Ascending aorta (tissue), 2 donors: Measurements from ENCODE around the gene CBR3. TPM values are rescaled to one million over a fixed set of nuclear protein-coding genes. Genes with fewer than 3 reads are reported as not detected.

Experiments used
- DNase-seq, 2 donors: peaks; one replicate each; pipeline ENCODE4 v3.0.0-alpha.2; 2019; ENCODE audit warnings: low spot score in 2 of 2
- H3K27ac ChIP-seq, 2 donors: fragments of 200-600 bp; sonication (generic); one replicate each; pipeline ENCODE4 v1.5.1; 2016 to 2017; ENCODE audit warnings: mild to moderate bottlenecking in 1 of 2
- H3K27me3 ChIP-seq: fragments of 200-600 bp; sonication (generic); one replicate; pipeline ENCODE4 v1.5.1; 2017
- H3K36me3 ChIP-seq, 2 donors: fragments of 200-600 bp; sonication (generic); one replicate each; pipeline ENCODE4 v1.5.1; 2016
- H3K4me1 ChIP-seq, 2 donors: fragments of 200-600 bp; sonication (generic); one replicate each; pipeline ENCODE4 v1.5.1; 2016 to 2017; ENCODE audit warnings: mild to moderate bottlenecking in 1 of 2
- H3K4me3 ChIP-seq, 2 donors: fragments of 200-600 bp; sonication (generic); one replicate each; pipeline ENCODE4 v1.5.1; 2016 to 2017; ENCODE audit warnings: mild to moderate bottlenecking in 1 of 2
- H3K9me3 ChIP-seq, 2 donors: fragments of 200-600 bp; sonication (generic); one replicate each; pipeline ENCODE4 v1.5.1; 2016
- intact Hi-C: fragments of 100-400 bp; cut with DNase I; formaldehyde crosslinking; loops from one replicate; pipeline ENCODE4 v1.15.1; 2023
- total RNA-seq: library from RNA; depleted of rRNA; stranded (reverse); fragments of >200 nt; gene quantifications from one replicate; pipeline ENCODE4 v1.1.0, GENCODE V29; 2016
- TF ChIP-seq, protein P1 (sequence below), 3 experiments: fragments of 200-600 bp in 2 of 3; fragments of 450-650 bp in 1 of 3; sonication (generic) in 2 of 3; IDR thresholded peaks; one replicate each; pipeline ENCODE4 v1.5.1; 2016 to 2019; ENCODE audit warnings: antibody characterized with exemption in 3 of 3, mild to moderate bottlenecking in 1 of 3, moderate library complexity in 1 of 3

Gene CBR3
- total RNA-seq, 1 donor from 2014 or later: 59.2 TPM

DNA sequence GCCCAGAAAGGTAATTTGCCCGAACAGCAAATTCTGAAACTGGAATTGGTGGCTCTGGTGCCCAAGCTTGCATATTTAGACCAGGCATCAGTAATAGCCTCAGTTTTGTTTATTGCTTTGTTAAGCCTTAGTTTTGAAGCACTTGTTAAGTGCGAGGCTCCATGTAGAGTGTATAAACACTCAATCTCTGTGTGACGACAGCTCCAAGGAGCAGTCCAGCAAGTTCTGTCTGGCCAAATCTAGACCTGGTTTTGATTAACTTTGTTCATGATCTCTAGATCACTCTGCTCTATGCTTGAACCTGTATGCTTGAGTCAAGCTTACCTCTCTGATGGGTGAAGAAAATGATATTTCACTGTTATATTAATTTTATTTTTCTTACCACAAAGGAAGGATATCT lies 59.1 kb downstream of the CBR3 start:
- intact Hi-C loops: no loop called here
- H3K9me3 ChIP-seq: no peaks in the 10 kb centered on the region
- H3K4me3 ChIP-seq: no peak overlapping the region
- DNase-seq: no peak
- TF ChIP-seq, protein P1, sequence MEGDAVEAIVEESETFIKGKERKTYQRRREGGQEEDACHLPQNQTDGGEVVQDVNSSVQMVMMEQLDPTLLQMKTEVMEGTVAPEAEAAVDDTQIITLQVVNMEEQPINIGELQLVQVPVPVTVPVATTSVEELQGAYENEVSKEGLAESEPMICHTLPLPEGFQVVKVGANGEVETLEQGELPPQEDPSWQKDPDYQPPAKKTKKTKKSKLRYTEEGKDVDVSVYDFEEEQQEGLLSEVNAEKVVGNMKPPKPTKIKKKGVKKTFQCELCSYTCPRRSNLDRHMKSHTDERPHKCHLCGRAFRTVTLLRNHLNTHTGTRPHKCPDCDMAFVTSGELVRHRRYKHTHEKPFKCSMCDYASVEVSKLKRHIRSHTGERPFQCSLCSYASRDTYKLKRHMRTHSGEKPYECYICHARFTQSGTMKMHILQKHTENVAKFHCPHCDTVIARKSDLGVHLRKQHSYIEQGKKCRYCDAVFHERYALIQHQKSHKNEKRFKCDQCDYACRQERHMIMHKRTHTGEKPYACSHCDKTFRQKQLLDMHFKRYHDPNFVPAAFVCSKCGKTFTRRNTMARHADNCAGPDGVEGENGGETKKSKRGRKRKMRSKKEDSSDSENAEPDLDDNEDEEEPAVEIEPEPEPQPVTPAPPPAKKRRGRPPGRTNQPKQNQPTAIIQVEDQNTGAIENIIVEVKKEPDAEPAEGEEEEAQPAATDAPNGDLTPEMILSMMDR (IDR thresholded peaks at IDR 0.05): no peak
- H3K27me3 ChIP-seq: no peaks in the 10 kb centered on the region
- H3K4me1 ChIP-seq: no peaks in the 10 kb centered on the region
- H3K36me3 ChIP-seq: peaks cover 0 to 3% of the 10 kb centered on the region in 2 donors
- no peak overlapping the region for H3K27ac ChIP-seq

DNA sequence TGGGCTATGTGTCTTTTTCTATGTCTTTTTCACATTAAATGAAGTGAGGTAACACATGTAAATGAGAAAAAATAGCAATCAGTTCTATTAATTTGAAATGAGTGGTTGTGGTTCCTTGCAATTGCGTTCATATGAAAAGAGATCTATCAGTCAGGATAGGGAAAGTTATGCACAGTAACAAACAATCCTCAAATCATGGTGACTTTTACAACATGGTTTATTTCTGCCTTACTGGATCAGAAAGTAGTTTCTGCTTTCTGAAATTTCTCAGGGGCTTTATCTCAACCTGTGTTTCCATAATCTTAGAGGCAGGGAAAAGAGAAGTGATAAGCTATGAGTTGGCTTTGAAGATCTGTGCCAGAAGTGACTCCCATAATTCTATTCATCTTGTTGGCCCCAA lies 60.7 kb downstream of the CBR3 start:
- intact Hi-C loops: no loop called here
- no peak for DNase-seq
- Histone ChIP-seq H3K4me1 (no peaks in the 10 kb centered on the region), H3K27ac (no peak overlapping the region), H3K9me3 (no peaks in the 10 kb centered on the region), H3K4me3 (no peak overlapping the region), H3K36me3 (peaks cover 6 to 12% of the 10 kb centered on the region in 2 donors), H3K27me3 (no peaks in the 10 kb centered on the region)
- TF ChIP-seq, protein P1 (IDR thresholded peaks at IDR 0.05): no peak

Other genes starting within 250 kb of the CBR3 start
- 35.9 TPM for gene SETD4, start 74.6 kb upstream of the CBR3 start, total RNA-seq
- 101 TPM for gene CBR1, start 65.1 kb upstream of the CBR3 start, total RNA-seq
- gene DOP1B, start 21.7 kb downstream of the CBR3 start, total RNA-seq: 4.5 TPM
- 7.9 TPM for gene MORC3, start 185.1 kb downstream of the CBR3 start, total RNA-seq